SKM-1 treated with dmso at 0.1 percent for 144 hours (cell line): ENCODE data around the gene GNG4.
"Not testable (repeated sequence)": the region's sequence is repeated elsewhere in the genome, so short reads cannot be mapped to it uniquely, and the experiment has no call there.

ENCODE experiments used
- DNase-seq: peaks from one replicate; lab custom pipeline; 2025; ENCODE audit not compliant: unreplicated experiment; lab: John Stamatoyannopoulos, UW

The GNG4 gene

GRCh38 chr1:235628316-235629005 lies 21.1 kb downstream of the GNG4 start:
- no peak for DNase-seq

GRCh38 chr1:235625831-235626230 lies 23.8 kb downstream of the GNG4 start:
- no peak for DNase-seq

- no peak for DNase-seq
These were observed 24.2 kb downstream of the GNG4 start for GRCh38 chr1:235625340-235625739.

- DNase-seq = peak; percentile 30
These were observed 24.8 kb downstream of the GNG4 start for GRCh38 chr1:235624721-235625333.

- no peak for DNase-seq
These were observed 26.4 kb downstream of the GNG4 start for GRCh38 chr1:235622936-235623779.

GRCh38 chr1:235619149-235619548 lies 30.4 kb downstream of the GNG4 start:
- not testable (repeated sequence) for DNase-seq

- no peak for DNase-seq
These were observed 31.8 kb downstream of the GNG4 start for GRCh38 chr1:235617808-235618207.

- no peak for DNase-seq
These were observed 32.4 kb downstream of the GNG4 start for GRCh38 chr1:235617140-235617539.

GRCh38 chr1:235614442-235614954 lies 35.1 kb downstream of the GNG4 start:
- DNase-seq = no peak

GRCh38 chr1:235613602-235614001 lies 36.0 kb downstream of the GNG4 start:
- DNase-seq = no peak

- DNase-seq = no peak
These were observed 36.8 kb downstream of the GNG4 start for GRCh38 chr1:235612761-235613160.

GRCh38 chr1:235610157-235610556 lies 39.4 kb downstream of the GNG4 start:
- DNase-seq = no peak

GRCh38 chr1:235608278-235608677 lies 41.3 kb downstream of the GNG4 start:
- no peak for DNase-seq

GRCh38 chr1:235607284-235607683 lies 42.3 kb downstream of the GNG4 start:
- DNase-seq = no peak

GRCh38 chr1:235601104-235601503 lies 48.5 kb downstream of the GNG4 start:
- DNase-seq = no peak

- no peak for DNase-seq
These were observed 50.0 kb downstream of the GNG4 start for GRCh38 chr1:235599536-235599935.

GRCh38 chr1:235597867-235598553 lies 51.6 kb downstream of the GNG4 start:
- peak; percentile 21 for DNase-seq

GRCh38 chr1:235595079-235595478 lies 54.5 kb downstream of the GNG4 start:
- DNase-seq = no peak

- DNase-seq = not testable (repeated sequence)
These were observed 55.2 kb downstream of the GNG4 start for GRCh38 chr1:235594281-235594895.

GRCh38 chr1:235588916-235589515 lies 60.6 kb downstream of the GNG4 start:
- no peak for DNase-seq
